Fibroblast of the aortic adventitia (primary cell): ENCODE results near the gene TOMM22. TPM values are rescaled to one million over a fixed set of nuclear protein-coding genes. Genes with fewer than 3 reads are reported as not detected.

Experiments used
- DNase-seq: peaks from one replicate; pipeline ENCODE4 v3.0.0-alpha.2; 2010; ENCODE audit warnings: low read depth
- H3K4me3 ChIP-seq: 2 replicates; pipeline ENCODE4 v1.5.1; 2011; ENCODE audit warnings: low read depth, mild to moderate bottlenecking, control low read depth, low read length, moderate library complexity
- total RNA-seq: library from RNA; depleted of rRNA; stranded (reverse); fragments of >200 nt; gene quantifications from 2 replicates; pipeline ENCODE4 v1.2.3, GENCODE V29; 2012; ENCODE audit warnings: low replicate concordance
- TF ChIP-seq, protein P1 (sequence below): IDR thresholded peaks from 2 replicates; pipeline ENCODE4 v1.5.1; 2011; ENCODE audit warnings: mild to moderate bottlenecking, low read length, control low read depth, inconsistent platforms; ENCODE audit not compliant: insufficient read depth

The TOMM22 gene
- total RNA-seq, 1 donor, result 70.4 TPM

GRCh38 chr22:38696606-38697424 is 15.1 kb downstream of the TOMM22 start:
- H3K4me3 ChIP-seq, result peak overlapping the region; percentile 26
- TF ChIP-seq, protein P1, sequence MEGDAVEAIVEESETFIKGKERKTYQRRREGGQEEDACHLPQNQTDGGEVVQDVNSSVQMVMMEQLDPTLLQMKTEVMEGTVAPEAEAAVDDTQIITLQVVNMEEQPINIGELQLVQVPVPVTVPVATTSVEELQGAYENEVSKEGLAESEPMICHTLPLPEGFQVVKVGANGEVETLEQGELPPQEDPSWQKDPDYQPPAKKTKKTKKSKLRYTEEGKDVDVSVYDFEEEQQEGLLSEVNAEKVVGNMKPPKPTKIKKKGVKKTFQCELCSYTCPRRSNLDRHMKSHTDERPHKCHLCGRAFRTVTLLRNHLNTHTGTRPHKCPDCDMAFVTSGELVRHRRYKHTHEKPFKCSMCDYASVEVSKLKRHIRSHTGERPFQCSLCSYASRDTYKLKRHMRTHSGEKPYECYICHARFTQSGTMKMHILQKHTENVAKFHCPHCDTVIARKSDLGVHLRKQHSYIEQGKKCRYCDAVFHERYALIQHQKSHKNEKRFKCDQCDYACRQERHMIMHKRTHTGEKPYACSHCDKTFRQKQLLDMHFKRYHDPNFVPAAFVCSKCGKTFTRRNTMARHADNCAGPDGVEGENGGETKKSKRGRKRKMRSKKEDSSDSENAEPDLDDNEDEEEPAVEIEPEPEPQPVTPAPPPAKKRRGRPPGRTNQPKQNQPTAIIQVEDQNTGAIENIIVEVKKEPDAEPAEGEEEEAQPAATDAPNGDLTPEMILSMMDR, result no peak
- DNase-seq, result peak; percentile 93

DNA sequence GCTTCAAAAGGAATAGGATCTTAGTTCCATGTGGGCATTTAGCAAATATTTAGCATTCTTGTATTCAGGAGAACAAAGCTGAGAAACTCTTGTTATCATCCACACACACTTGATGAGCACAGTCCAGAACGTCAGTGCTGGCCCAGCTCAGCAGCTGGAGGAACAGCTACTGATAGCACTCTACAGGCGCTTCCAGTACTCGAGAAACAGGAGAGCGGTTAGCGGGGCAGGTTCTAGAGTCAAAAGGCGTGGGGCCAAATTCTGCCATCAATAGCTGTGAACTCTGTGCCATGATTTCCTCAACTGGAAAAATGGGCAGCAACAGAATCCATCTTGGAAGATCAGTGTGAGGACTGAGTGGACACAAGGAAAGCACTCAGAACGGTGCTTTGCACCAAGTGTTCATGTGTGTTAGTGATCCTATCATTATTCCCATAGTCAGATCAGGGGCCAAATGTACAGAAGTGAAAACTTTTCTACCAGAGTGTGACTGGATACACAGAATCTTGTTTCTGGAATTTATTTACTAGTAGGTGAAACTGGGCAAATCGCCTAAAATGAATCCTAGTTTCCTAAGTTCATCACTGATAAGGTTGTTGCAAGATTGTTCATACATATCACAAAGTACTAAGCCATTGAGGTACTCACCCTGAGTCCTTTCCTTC is 15.8 kb downstream of the TOMM22 start:
- H3K4me3 ChIP-seq, result peak overlapping the region; percentile 87
- TF ChIP-seq, protein P1, result no peak

GRCh38 chr22:38698407-38699094 is 16.8 kb downstream of the TOMM22 start:
- TF ChIP-seq, protein P1, result no peak
- no peak for DNase-seq
- H3K4me3 ChIP-seq, result peak overlapping the region; percentile 87

More for the DNA sequence above, 15.8 kb downstream of the TOMM22 start:
- peak; percentile 76 for DNase-seq

GRCh38 chr22:38699143-38699542 is 17.4 kb downstream of the TOMM22 start:
- TF ChIP-seq, protein P1, result no peak
- H3K4me3 ChIP-seq, result peak overlapping the region; percentile 87
- DNase-seq, result peak; percentile 17

DNA sequence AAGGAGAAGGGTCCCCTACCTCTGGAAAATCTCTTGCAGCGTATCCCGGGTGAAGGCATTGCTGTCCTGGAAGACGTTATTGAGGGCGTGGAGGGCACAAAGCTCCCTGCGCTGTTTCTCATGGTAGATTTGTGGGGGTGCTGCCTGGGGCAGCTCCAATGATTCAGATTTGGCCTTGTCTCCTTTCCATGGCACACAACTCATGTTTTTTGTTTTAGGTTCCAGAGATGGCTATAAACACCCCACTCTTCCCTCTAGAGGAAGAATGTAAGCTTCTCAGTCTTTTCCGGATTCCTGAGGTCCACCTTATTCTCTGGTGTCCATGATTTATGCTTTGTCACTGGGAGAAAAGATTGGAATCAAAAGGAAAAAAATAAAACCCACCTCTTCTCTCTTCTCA is 18.0 kb downstream of the TOMM22 start:
- TF ChIP-seq, protein P1, result peak; percentile 13
- peak overlapping the region; percentile 87 for H3K4me3 ChIP-seq
- DNase-seq, result peak; percentile 73

- peak overlapping the region; percentile 87 for H3K4me3 ChIP-seq
- TF ChIP-seq, protein P1, result no peak
- peak; percentile 49 for DNase-seq
These were observed 18.6 kb downstream of the TOMM22 start for GRCh38 chr22:38700270-38700788.
